Measurements from ENCODE around the gene SLK. TPM values are rescaled to one million over a fixed set of nuclear protein-coding genes. Genes with fewer than 3 reads are reported as not detected.

The SLK gene
- total and polyA plus RNA-seq, 7 donors: 15.5 to 48.6 (median 36.6) TPM

- H3K27me3 ChIP-seq (ENCODE audit: insufficient read depth in 3 of 3, low read length in 2 of 3): no peaks in the 10 kb centered on the region
- 77 to 84% (median 84%) methylated on average over 14 of the region's 14 CpGs for WGBS, 3 donors
- no peaks in the 10 kb centered on the region for H3K4me1 ChIP-seq
- no peak for DNase-seq
- TF ChIP-seq, protein P1, sequence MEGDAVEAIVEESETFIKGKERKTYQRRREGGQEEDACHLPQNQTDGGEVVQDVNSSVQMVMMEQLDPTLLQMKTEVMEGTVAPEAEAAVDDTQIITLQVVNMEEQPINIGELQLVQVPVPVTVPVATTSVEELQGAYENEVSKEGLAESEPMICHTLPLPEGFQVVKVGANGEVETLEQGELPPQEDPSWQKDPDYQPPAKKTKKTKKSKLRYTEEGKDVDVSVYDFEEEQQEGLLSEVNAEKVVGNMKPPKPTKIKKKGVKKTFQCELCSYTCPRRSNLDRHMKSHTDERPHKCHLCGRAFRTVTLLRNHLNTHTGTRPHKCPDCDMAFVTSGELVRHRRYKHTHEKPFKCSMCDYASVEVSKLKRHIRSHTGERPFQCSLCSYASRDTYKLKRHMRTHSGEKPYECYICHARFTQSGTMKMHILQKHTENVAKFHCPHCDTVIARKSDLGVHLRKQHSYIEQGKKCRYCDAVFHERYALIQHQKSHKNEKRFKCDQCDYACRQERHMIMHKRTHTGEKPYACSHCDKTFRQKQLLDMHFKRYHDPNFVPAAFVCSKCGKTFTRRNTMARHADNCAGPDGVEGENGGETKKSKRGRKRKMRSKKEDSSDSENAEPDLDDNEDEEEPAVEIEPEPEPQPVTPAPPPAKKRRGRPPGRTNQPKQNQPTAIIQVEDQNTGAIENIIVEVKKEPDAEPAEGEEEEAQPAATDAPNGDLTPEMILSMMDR (IDR thresholded peaks at IDR 0.05): no peak
- intact Hi-C loops (cut with DNase I): no loop called here
- no peaks in the 10 kb centered on the region for H3K36me3 ChIP-seq (ENCODE audit: insufficient read depth in 1 of 2, low read depth in 1 of 2)
- no peaks in the 10 kb centered on the region for H3K9me3 ChIP-seq
- no peak overlapping the region for H3K27ac ChIP-seq
- ATAC-seq: no peak
- H3K4me3 ChIP-seq: no peak overlapping the region
These were observed 89.8 kb downstream of the SLK start for GRCh38 chr10:104056619-104057273.

DNA sequence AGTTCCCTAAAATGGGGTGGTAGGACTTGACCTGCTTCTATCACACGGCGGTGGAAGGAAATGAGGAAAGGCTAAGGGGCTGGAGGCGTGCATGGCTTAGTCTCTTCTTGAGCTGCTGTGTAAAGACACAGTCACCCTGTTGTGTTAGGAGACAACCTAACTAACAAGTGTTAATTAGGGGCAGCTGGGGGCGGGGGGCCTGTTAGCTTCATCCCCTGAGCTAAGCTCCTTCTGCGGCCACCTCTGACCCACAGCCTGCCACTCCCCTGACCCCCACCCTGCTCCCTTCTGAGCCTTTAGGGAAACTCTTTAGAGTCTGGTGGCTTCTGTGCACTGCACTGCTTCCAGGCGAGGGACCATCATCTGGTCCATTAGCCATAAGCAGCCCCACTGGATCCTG is 90.8 kb downstream of the SLK start:
- TF ChIP-seq, protein P1 (IDR thresholded peaks at IDR 0.05): no peak
- ATAC-seq (no peak), DNase-seq (no peak)
- Histone ChIP-seq H3K9me3 (no peaks in the 10 kb centered on the region), H3K4me3 (no peak overlapping the region), H3K4me1 (no peaks in the 10 kb centered on the region), H3K36me3 (ENCODE audit: insufficient read depth in 1 of 2, low read depth in 1 of 2) (no peaks in the 10 kb centered on the region), H3K27ac (no peak overlapping the region), H3K27me3 (ENCODE audit: insufficient read depth in 3 of 3, low read length in 2 of 3) (no peaks in the 10 kb centered on the region)
- intact Hi-C loops (cut with DNase I): no loop called here
- WGBS, 3 donors: 72 to 79% (median 75%) methylated on average over 6 of the region's 6 CpGs

GRCh38 chr10:104059364-104059763 is 92.4 kb downstream of the SLK start:
- no peaks in the 10 kb centered on the region for H3K27me3 ChIP-seq (ENCODE audit: insufficient read depth in 3 of 3, low read length in 2 of 3)
- no peak for DNase-seq
- WGBS, 3 donors: 64 to 71% (median 64%) methylated on average over 4 of the region's 4 CpGs
- no peak for ATAC-seq
- H3K36me3 ChIP-seq (ENCODE audit: insufficient read depth in 1 of 2, low read depth in 1 of 2): no peaks in the 10 kb centered on the region
- no peak overlapping the region for H3K4me3 ChIP-seq
- TF ChIP-seq, protein P1 (IDR thresholded peaks at IDR 0.05): no peak
- no peaks in the 10 kb centered on the region for H3K9me3 ChIP-seq
- H3K27ac ChIP-seq: no peak overlapping the region
- intact Hi-C loops (cut with DNase I): no loop called here
- no peaks in the 10 kb centered on the region for H3K4me1 ChIP-seq

- no peak for ATAC-seq
- WGBS, 3 donors: 63 to 72% (median 69%) methylated on average over 6 of the region's 6 CpGs
- no peaks in the 10 kb centered on the region for H3K4me1 ChIP-seq
These were observed 94.3 kb downstream of the SLK start for GRCh38 chr10:104061196-104061595.

More at GRCh38 chr10:104061196-104061595, 94.3 kb downstream of the SLK start:
- H3K4me3 ChIP-seq: no peak overlapping the region
- no peak for DNase-seq
- no peaks in the 10 kb centered on the region for H3K27me3 ChIP-seq (ENCODE audit: insufficient read depth in 3 of 3, low read length in 2 of 3)
- TF ChIP-seq, protein P1 (IDR thresholded peaks at IDR 0.05): no peak
- H3K27ac ChIP-seq: no peak overlapping the region
- no peaks in the 10 kb centered on the region for H3K36me3 ChIP-seq (ENCODE audit: insufficient read depth in 1 of 2, low read depth in 1 of 2)
- intact Hi-C loops (cut with DNase I): no loop called here
- no peaks in the 10 kb centered on the region for H3K9me3 ChIP-seq

All from psoas muscle (tissue), 8 donors.